ENCODE measurements around the gene MLH1.
"Not testable (repeated sequence)": the region's sequence is repeated elsewhere in the genome, so short reads cannot be mapped to it uniquely, and the experiment has no call there.

Gene MLH1

DNA sequence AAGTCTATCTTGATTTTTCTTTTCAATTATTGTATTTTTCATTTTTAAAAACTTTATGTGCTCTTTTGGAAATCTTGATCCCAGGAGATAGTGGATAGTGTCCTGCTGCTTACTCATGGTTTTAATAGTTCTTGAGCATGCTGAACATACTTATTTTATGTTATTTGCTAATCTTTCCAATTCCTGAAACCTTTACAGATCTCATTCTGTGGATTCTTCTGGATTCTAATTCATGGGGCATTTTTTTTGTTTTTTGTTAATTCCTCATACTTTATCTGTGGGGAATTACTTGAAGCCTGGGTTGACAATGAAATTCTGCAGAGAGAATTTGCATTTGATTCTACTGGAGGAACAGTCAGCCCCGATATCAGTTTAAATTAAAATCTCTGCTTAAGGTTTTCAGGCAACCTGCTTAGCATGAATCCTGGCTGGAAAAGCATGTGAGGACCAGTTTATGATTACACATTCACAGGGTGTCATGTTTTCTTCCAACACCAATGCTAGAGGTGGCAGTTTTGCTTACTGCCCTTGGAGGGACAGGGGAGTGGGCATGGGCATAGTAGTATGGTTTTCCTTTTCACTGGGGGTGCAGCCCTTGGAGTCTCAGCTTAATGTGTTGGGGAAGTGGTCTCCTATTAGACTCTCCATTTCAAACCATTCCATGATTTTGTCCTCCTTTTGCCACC, 46.0 kb downstream of the MLH1 start:
- no peak for DNase-seq (ENCODE audit: low read depth)

DNA sequence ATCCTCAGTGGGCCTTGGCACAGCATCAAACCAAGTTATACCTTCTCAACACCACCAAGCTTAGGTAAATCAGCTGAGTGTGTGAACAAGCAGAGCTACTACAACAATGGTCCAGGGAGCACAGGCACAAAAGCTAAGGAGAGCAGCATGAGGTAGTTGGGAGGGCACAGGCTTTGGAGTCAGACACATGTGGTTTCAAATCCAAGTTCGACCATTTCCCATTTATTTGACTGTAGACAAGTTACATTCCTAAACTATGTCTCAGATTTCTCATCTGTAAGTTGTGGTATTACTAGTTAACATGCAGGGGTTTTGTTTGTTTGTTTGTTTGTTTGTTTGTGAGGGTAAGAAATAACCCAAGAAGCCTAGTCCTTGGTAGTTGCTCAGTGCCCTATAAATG, 46.9 kb downstream of the MLH1 start:
- DNase-seq (ENCODE audit: low read depth): no peak

DNA sequence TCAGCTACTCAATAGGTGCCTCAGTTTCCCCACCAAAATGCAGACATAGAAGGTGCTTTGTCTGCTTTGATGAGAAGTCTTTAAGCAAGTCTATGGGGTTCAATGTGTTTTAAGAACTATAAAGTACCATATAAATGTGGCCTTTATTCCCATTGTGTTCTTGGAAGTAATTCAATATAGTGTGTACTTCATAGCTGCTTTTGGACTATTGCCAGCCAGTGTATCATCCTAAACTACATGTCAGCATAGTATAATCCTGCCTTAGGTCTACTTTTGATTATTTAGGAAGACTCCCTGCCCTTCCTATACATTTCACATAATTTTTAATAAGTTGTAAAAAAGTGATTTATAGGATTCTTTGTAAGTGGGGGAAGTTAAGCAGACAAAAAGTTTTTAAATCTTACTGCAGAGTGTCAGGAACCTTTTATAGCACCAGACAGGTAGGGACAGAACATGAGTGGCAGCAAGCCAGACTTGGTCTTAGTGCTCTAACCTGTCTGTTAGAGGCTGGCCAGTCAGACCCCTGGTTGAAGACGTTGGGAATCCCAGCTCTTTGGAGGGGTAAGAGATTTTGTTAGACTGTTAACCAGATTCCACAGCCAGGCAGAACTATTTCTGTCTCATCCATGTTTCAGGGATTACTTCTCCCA, 48.4 kb downstream of the MLH1 start:
- DNase-seq (ENCODE audit: low read depth): no peak

DNA sequence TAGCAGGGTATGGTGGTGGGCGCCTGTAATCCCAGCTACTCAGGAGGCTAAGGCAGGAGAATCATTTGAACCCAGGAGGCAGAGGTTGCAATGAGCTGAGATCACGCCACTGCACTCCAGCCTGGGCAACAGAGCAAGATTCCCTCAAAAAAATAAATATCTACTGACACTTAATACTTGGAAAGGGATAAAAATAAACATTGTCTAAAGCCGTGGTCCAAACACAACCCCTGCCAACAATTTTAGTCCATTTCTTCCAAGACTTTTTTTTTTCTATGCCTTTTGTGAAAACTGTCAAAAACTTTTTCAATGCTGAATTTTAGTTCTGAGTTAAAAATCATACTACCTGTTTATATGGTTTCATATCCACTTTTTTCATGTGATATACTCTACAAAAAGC, 49.4 kb downstream of the MLH1 start:
- DNase-seq (ENCODE audit: low read depth): not testable (repeated sequence)

DNA sequence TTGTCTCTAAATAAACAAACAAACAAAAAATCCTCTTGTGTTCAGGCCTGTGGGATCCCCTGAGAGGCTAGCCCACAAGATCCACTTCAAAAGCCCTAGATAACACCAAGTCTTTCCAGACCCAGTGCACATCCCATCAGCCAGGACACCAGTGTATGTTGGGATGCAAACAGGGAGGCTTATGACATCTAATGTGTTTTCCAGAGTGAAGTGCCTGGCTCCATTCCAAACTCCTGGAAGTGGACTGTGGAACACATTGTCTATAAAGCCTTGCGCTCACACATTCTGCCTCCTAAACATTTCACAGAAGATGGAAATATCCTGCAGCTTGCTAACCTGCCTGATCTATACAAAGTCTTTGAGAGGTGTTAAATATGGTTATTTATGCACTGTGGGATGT, 57.0 kb downstream of the MLH1 start:
- DNase-seq (ENCODE audit: low read depth): no peak

DNA sequence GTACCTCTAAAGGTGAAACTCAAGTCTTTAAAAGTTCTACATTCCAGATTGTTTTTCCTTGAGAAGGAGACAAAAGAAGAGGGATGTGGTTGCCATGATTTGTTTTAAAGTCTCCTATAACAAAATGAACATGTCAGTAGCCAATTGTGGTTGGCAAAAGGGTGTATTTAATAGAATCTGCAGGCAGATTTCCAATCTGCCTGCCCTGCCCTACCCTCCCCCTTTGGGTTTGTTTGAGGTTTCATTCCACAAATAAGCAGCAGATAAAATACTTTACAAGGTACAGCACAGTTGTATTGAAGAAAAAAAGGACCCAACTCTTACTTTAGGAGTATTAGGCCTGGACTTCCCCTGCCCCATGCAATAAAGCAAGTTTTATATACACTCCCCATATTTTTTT, 59.5 kb downstream of the MLH1 start:
- no peak for DNase-seq (ENCODE audit: low read depth)

DNA sequence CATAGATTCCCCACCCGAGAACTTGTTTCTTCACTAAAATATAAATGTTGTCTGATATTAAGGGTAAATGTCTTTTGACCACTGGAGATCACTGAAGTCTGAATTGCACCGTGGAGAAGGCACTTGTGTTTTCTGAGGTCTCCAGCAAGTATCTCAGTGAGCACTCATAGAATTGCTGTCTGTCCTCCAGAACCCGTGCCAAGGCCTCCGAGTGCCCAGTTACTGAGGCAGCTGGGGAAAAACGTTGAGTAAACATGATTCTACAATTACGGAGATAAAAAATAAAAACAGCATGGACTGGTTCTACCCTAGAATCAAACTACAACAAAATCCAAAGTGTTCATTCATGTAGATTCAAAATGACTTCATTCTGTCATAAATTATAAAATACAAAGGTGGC, 60.0 kb downstream of the MLH1 start:
- DNase-seq (ENCODE audit: low read depth): no peak

DNA sequence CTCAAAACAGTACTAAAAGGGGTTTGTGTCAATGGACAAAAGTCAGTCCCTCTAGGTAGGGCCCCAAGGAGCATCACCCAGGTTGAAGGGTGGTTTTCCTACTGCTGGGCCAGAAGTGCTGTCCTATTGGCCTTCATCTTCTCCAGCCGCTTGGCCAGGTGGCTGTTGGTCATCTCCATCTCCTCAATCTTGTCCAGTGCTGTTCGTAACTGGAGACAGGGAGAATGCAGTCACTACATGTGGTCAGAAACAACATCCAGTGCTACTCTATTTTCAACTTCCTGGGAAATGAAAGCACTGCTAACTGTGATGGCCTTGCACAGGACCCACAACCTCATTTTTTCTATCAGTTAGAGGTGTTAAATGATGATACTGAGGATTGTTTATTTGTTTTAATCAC, 60.4 kb downstream of the MLH1 start:
- DNase-seq (ENCODE audit: low read depth): no peak

DNA sequence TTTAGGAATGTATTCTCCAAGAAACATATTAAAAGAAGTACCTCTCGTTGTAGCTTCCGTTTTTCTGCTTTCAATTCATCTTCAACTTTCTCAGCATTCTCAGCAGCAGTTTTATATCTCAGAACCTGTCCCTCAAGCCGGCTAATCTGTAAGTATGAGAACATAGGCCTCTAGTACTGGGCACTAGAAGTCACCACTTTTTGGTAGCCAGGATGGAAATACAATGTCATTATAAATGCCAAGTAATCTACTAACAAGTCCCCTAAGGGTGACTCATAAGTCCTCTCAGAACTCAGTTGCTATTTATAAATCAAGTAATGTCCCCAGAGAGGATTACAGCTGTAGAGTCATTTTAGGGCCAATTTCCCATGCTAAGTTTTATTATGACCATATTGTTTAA, 61.1 kb downstream of the MLH1 start:
- DNase-seq (ENCODE audit: low read depth): no peak

DNA sequence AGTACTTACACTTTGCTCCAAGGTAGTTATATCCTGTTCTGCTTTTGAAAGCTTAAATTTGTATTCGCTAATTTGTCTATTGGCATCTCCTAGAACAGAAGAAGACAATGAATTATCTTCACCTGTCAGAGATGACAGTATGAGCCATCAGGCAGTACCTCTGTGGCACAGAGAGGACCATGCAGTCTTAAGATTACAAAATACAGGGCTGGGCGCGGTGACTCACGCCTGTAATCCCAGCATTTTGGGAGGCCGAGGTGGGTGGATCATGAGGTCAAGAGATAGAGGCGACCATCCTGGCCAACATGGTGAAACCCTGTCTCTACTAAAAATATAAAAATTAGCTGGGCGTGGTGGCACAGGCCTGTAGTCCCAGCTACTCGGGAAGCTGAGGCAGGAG, 61.8 kb downstream of the MLH1 start:
- not testable (repeated sequence) for DNase-seq (ENCODE audit: low read depth)

DNA sequence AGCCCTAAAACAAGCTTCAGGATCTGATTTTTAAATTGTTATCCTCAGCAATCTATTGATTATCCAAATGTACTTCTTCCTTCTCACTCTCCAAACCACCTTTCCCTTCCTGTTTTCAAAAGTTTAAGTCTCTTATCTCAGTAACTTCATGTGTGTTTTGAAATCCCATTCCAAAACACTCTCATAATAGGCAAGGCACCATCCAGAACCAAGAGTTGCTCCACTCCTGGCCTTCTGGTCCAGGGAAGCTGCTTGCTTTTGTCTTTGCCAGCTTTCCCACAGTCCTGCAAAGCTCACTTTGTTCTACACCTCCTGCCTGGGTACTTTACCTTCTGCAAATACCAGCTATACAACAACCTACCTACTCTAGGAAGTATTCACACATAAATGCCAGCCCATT, 63.5 kb downstream of the MLH1 start:
- DNase-seq (ENCODE audit: low read depth): no peak

DNA sequence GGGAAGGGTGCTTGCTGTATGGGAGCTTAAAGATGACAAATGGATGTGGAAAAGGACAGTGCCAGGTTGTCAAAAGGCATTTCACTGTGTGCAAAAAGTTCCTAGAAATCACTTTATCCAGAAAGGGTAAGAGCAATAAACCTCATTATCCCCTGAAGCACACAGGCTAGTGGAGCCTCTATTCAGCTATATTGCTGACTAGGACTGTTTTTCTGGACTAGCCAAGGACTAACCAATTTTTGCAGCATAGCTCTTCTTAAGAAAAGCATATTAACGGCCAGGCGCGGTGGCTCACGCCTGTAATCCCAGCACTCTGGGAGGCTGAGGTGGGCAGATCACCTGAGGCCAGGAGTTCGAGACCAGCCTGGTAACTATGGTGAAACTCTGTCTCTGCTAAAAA, 64.8 kb downstream of the MLH1 start:
- DNase-seq (ENCODE audit: low read depth): no peak

DNA sequence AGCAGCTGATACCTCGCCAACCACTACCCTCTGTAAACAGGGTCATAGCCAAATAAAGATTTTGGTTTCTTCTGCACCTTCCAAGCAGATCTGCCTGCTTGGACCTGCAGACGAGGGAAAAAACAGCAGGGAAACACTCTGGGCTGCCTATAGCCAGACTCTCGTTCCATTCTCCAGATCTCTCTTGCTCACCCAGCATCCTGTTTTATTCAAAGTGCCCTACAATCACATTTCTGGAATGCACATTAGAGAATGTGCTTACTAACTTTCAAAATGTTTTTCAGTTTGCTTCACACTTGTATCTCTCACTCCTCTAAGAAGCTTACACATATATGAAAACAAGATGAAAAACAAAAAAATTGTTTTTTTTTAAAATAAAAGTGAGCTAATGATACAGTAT, 71.4 kb downstream of the MLH1 start:
- DNase-seq (ENCODE audit: low read depth): no peak

DNA sequence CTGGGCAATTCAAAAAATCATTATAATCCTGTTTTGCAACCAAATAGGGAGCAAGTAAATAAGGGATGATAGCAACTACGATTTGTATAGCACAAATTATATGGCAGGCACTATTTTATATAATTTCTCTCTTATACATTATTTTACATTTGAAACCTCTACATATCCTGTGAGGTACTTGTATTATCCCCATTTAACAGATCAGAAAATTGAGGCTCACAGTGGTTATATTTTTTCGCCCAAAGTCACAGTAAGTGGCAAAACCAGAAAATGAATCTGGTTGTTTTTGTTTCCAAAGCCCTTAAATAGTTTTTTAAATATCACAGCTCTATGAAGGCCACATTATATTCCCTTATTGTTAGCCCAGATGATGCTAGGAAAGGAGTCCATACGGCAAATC, 74.3 kb downstream of the MLH1 start:
- no peak for DNase-seq (ENCODE audit: low read depth)

DNA sequence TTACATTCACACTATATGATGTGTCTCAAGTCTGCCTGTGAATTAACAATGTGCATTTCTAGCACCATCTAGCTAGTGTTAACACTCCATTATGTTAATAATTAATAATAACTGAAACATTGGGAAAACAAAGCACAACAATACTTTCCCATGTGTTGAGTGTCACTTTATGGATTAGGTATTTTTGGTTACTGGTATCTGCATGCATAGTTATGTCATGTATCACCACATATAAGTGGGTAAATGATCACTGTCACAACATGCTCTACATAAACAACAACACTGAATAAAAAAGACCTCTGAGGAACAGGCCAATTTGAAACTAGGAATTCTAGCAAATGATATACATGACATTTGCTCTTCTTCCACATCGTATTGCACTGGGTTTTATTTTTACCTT, 74.7 kb downstream of the MLH1 start:
- DNase-seq (ENCODE audit: low read depth): no peak

DNA sequence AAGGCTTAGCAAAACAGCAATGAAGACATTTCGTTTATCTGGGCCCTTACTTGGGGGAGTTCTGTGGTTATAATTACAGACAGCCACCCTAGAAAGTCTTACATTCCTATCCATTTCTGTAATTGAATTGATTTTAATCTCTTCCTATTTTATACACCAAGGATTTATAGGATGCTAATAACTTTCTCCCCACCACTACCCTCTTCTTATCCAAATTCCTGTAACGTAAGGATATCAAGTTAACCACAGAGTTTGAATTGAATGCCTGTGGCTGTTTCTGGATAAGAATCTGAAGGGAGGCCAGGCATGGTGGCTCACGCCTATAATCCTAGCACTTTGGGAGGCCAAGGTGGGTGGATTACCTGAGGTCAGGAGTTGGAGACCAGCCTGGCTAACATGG, 78.6 kb downstream of the MLH1 start:
- DNase-seq (ENCODE audit: low read depth): no peak

DNA sequence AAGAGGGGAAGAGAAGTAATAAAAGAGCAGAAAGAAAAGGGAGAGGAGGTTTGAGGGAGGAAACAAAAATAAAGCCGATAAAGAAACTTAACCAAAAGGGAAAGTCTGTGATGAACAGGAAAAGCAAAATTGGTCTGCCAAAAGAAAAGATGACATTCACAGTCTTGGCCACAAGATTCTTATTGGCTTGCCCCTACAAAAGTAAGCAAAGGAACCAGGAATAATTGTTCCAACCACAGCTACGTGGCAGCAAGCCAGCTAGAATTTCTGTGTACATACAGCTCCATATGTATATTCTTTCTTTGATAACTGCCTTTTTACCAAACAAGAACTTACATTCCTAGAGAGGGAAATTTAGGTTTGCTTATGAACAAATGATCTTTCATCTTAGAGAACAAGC, 79.6 kb downstream of the MLH1 start:
- DNase-seq (ENCODE audit: low read depth): no peak

DNA sequence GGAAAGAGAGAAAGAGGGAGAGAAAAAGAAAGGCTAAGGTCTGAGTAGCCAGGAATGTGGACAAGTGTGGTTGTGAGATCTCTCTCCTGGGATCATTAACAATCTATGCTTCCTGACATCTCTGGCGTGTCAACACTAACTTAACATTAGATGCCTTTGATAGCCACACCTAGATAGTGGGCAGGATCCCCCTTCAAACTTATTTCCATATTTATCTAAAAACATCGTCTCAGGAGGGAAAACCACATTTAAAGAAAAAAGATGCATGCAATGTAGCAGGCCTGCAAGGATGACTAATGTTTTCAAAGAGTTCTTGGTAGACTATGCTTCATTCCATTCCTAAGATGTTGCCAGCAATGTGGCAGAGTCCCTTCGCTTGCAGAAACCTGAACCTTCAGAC, 80.9 kb downstream of the MLH1 start:
- DNase-seq (ENCODE audit: low read depth): no peak

DNA sequence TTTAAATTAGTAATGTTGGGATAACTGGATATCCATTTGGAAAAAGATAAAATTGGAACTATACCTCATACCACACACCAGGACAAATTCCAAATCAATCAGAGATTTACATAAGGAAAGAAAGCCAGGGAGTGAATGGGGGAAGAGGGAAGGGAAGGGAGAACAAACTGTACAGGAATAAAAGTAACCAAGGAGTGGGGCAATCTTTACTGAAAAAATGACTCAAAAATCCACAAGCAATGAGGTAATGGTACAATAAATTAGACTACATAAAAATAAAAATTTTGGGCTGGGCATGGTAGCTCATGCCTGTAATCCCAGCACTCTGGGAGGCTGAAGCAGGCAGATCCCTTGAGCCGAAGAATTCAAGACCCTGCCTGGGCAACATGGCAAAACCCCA, 82.6 kb downstream of the MLH1 start:
- DNase-seq (ENCODE audit: low read depth): no peak

DNA sequence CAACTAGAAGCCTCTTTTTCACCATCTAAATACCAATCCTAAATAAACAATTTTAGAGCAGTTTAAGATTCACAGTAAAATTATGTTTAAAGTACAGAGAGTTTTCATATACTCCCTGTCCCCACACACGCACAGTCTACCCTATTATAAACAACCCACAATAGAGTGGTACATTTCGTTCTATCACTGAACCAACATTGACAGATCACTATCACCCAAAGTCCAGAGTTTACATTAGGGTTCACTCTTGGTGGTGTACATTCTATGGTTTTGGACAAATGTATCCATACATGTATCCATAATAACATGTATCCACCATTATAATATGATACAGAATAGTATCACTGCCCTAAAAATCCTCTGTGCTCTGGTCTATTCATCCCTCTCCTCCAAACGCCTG, 89.0 kb downstream of the MLH1 start:
- DNase-seq (ENCODE audit: low read depth): no peak

DNA sequence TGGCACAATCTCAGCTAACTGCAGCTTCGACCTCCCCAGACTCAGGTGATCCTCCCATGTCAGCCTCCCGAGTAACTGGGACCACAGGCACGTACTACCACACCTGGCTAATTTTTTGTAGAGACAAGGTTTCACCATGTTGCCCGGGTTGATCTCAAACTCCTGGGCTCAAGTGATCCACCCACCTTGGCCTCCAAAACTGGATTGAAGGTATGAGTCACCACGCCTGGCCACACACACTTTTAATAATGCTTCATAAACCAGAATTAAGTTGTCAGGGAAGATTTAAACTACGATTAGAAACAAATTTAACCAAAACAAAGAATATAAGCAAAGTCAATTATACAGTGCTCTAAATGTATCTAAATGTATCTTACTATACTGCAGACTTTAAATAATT, 93.6 kb downstream of the MLH1 start:
- no peak for DNase-seq (ENCODE audit: low read depth)

DNA sequence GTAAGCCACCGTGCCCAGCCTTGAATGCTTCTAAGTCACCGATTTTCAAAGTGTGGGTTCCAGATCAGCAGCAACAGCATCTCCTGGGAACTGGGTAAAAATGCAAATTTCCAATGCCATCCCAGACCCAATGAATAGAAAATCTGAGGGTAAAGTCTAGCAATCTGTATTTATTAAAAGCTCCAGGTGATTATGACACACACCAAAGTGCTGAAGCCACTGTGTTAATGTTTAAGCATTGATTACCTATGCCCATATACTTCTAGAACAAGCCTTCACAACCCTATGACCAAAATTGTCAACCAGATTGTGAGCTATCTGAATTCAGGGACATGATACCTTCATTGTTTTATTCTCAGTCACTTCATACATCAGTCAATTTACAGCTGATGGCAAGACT, 94.6 kb downstream of the MLH1 start:
- DNase-seq (ENCODE audit: low read depth): no peak

DNA sequence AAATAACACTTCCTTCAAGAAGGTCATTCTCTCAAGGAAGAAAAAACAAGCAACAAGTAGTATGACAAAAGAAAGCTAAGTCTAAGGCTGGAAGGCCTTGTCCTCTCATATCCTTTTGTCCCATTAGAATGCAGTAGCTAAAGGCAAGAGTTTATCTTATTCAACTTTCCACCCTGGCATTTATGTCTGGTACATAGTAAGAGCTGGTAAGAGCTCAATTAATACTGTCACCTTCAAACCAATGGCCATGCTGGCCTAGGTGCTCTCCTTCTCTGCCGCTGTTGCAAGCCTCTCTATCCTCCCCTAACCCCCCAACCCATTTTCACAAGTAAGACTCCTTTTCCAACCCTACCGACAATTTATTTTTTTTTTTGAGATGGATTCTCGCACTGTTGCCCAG, 99.2 kb downstream of the MLH1 start:
- DNase-seq (ENCODE audit: low read depth): no peak

DNA sequence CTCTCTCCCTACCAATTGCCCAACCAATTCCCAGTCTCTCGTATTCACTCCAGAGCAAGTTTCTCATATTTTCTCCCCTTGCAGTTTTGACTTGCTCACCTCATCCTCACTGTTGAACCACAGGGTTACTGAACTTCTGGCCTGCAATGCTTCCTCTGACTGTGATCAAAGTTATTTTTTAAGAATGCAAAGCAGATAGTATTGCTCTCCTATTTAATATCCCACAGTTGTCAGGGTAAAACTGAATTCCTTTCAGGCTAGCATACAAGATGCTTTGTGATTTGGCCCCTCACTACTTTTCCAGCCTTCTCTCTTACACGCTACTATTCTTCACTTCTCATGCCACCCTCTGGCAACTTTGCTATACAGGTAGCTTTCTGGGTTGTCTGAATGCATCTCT, 100.2 kb downstream of the MLH1 start:
- DNase-seq (ENCODE audit: low read depth): no peak
